NCI-H2196 (cell line): ENCODE data around the gene SMIM31.

Source experiments
- DNase-seq: peaks from one replicate; lab custom pipeline; 2025; ENCODE audit not compliant: unreplicated experiment; lab: John Stamatoyannopoulos, UW

SMIM31 gene

GRCh38 chr4:164753873-164754488 lies at the start of gene SMIM31:
Gene SMIM31 (plus strand): TSS chr4:164754131. CDS start chr4:164770444, 16,313 bp downstream.
- DNase-seq = no peak

GRCh38 chr4:164706675-164707074 lies 47.3 kb upstream of the SMIM31 start:
- no peak for DNase-seq

- DNase-seq = no peak
Observed at GRCh38 chr4:164716901-164717300, 37.0 kb upstream of the SMIM31 start.

GRCh38 chr4:164718827-164719226 lies 35.1 kb upstream of the SMIM31 start:
- no peak for DNase-seq

- no peak for DNase-seq
Observed at GRCh38 chr4:164725066-164725465, 28.9 kb upstream of the SMIM31 start.

- no peak for DNase-seq
Observed at GRCh38 chr4:164730705-164731393, 23.1 kb upstream of the SMIM31 start.

- DNase-seq = no peak
Observed at GRCh38 chr4:164731827-164732474, 22.0 kb upstream of the SMIM31 start.

DNA sequence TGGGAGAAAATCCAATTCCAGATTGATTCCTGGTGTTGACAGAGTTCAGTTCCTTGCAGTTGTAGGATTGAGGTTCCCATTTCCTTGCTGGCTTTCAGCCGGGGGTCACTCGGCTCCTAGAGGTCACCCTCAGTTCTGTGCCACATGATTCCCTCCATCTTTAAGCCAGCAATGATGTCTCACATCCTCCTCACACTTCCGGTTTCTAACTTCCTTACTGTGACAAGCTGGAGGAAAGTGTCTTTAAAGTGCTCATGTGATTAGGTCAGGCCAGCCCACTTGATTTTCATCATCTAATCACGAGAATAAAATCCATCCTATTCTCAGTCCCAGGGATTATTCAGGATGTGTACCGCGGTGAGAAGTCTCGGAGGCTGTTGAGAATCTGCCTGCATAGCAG lies 19.4 kb upstream of the SMIM31 start:
- no peak for DNase-seq

- DNase-seq = peak; percentile 1
Observed at GRCh38 chr4:164748375-164748774, 5.6 kb upstream of the SMIM31 start.

DNA sequence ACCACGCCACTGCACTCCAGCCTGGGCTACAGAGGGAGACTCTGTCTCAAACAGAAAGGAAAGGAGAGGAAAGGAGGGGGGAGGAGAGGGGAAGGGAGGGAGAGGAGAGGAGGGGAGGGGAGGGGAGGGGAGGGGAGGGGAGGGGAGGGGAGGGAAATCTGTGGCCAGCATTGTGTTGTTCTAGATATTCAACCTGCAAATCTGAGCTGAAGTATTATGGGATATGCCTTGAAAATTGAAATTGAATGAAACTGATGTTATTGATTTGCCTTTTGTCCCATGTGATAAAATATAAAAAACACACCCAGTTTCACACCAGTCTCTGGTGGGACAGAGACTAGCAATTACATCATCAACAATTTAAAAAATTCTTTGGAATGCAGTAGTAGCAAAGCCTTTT lies 1.5 kb downstream of the SMIM31 start:
- DNase-seq = no peak

DNA sequence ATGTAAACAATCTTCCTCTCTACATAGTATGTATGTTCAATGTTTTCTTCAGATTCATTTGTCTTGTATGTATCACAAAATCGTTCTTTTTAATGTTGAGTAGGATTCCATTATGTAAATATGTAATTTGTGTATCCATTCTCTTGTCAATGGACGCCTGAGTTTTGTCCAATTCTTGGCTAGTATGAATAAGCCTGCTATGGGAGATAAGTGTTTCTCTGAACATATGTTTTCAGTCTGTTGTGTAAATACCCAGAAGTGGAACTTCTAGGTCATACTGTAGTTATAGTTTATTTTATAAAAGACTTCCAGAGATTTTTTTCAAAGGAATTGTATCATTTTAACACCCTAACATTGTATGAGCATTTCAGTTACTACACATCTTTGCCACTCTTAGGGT lies 2.8 kb downstream of the SMIM31 start:
- DNase-seq = no peak

DNA sequence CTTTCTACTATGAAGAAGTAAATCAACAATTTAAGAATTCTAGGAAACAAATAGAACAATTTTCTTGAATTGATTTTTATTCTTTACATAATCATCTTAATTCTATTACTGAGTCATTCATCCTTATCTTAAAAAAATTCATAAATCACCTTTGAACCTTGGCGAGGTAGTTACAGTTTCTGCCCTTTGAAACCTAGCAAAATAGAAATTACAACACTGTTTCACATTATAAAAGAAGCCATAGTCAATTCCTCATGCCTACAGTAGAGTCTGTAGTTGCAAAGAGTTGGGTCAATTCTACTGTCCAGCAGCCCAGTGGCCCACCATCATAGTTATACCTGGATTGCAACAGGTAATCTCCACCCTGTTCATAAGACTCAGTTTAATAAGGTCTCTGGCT lies 7.3 kb downstream of the SMIM31 start:
- no peak for DNase-seq

GRCh38 chr4:164761746-164762275 lies 7.9 kb downstream of the SMIM31 start:
- no peak for DNase-seq

DNA sequence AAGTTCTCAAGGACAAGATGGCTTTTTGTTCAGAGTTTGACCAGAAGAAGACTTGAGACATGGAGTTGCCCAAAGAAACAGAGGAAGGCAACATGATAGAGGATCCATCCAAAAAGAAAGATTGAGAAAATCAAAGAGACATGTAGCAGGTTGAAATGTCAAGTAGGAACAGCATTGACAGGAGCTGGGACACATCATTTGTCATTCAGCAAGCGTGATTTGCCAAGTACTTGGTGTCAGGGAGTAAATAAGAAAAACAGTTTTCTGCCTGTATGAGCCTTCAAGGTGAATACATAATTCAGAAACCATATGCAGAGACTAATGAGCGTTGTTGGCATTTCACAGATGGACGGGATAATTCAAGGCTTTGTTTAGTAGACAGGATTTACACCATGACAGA lies 11.2 kb downstream of the SMIM31 start:
- DNase-seq = no peak

- no peak for DNase-seq
Observed at GRCh38 chr4:164765833-164766232, 11.9 kb downstream of the SMIM31 start.

DNA sequence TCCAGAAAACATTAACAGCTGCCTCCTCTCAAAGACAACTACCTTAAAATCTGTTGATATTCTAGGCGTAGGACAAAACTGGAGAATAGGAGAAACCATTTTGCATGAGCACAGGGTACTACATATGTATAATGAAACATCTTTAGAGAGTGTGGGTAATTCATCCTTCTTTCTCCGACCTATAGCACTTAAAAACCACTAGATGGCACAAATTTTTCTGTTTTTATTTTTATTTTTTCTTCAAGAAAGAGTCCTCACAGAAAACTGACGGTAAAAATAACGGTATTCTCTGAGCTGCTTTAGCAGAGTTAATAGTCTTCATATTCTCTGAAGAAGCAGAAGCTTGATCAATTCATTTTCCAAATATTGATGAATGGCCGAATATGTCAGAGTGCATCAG lies 14.6 kb downstream of the SMIM31 start:
- DNase-seq = no peak

DNA sequence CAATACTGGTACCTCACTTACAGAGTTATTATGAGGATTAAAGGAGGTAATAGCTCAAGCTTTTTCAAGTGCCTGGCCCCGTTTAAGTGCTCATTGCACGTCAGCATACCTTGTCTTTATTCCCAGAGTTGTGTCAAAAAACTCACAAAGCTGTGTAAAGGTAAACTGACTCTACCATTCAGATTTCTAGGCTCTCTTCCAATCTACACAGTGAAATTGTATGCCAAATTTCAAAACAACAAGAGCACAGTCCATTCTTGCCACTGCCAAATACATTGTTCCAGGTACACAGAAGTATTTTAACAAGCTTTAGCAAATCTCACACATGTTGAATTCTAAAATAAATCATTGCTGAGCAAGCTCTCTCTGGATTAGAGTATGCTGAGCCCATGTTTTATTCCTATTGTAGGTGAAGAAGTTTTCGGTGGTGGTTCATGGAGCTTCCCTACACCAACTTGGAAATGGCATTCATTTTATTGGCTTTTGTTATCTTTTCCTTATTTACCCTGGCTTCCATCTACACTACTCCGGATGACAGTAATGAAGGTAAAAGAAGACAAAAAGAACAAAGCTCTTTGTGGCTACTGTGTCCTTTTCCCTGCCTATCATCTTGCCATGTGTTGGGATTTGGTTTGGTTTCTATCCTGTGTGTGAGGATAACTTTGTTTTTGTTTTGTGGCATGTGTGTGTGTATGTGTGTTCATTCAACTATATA lies 16.2 kb downstream of the SMIM31 start:
- DNase-seq = no peak

GRCh38 chr4:164771088-164771487 lies 17.2 kb downstream of the SMIM31 start:
- DNase-seq = no peak

- DNase-seq = no peak
Observed at GRCh38 chr4:164772076-164772475, 18.1 kb downstream of the SMIM31 start.

- DNase-seq = no peak
Observed at GRCh38 chr4:164779080-164779479, 25.1 kb downstream of the SMIM31 start.

DNA sequence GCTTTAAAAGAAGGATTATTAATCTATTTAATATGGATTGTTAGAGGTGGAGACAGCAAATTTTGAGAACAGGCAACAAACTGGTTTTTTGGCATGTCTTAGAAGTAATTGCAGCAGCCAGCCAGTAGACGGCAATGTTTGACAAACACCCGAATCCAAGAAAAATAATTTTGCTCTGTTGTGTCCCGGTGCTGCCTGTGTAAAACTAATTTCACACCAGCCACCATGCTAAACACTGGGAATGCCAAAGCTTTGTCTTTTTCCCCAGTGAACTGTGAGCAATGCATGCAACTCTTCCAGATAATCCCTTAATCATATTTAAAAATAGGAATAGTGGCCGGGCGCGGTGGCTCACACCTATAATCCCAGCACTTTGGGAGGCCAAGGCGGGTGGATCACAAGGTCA lies 25.9 kb downstream of the SMIM31 start:
- DNase-seq = no peak

DNA sequence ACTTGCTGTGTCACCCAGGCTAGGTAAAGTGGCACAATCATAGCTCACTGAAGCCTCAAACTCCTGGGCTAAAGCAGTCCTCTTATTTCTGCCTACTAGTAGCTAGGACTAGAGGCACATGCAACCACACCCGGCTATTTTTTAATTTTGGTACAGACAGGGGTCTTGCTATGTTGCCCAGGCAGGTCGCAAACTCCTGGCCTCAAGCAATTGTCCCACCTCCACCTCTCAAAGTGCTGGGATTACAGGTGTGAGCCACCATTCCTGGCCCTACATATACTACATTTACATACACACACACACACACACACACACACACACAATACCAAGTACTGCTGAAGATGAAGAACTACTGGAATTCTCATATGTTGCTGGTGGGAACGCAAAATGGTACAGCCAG lies 26.9 kb downstream of the SMIM31 start:
- no peak for DNase-seq
